HG03565 (cell line): ENCODE results near the gene HEXA.

Experiments used
- ATAC-seq: cut with Tn5 transposase; IDR thresholded peaks from one replicate; pipeline ENCODE4 v1.9.1; 2021; ENCODE audit warnings: mild to moderate bottlenecking, moderate library complexity; ENCODE audit not compliant: unreplicated experiment

Gene HEXA

DNA sequence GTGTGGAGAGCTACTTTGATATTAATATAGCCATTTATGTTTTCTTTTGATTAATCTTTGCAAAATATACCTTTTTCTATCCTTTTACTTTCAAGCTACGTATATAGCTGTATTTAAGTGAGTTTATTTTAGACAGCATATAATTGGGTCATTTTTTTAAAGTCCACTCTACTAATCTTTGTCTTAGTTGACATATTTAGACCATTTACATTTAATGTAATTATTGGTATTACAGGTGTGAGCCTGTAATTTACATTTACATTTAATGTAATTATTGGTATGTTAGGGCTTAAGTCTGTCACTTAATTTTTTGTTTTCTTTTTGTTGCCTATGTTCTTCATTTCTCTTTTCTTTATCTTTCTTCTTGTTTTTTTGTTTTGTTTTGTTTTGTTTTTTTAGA lies 52.1 kb downstream of the HEXA start:
- ATAC-seq: no peak

DNA sequence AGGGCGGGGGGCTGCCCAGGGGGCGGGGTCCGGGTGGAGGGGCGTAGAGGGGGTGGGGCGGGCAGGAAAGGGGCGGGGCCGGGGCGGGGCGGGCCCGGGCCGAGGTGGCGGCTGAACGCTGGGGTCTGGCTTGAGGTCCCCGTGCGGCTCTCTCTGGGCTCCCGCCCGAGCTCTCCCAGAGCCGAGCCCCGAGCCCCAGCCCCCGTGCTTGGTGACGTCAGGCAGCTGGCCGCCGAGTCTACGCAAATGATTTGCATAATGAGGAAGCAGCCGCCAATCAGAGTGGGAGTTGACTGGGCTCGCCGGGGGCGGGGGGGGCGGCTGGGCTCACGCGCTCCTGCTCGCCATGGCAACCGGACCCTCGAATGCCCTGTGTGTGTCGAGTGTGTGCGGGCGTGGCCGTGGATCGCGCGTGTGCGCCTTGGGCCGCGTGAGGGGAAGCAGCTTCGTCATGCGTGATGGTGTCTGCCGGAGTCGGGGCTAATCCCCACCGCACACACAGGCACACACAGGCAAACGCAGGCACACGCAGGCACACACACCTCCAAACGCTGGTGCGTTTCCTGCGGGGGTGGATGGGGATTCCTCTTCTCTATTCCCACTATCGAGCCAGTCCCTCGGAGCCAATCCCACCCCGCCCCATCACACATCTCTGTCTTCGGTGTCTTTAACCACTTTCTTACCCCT lies 55.7 kb downstream of the HEXA start, which contains the start of gene CELF6:
CELF6 (minus strand) TSS at position 173 of the 687 bp plus-strand sequence. CDS start 283 bp downstream, outside the sequence.
- ATAC-seq: peak; percentile 55

DNA sequence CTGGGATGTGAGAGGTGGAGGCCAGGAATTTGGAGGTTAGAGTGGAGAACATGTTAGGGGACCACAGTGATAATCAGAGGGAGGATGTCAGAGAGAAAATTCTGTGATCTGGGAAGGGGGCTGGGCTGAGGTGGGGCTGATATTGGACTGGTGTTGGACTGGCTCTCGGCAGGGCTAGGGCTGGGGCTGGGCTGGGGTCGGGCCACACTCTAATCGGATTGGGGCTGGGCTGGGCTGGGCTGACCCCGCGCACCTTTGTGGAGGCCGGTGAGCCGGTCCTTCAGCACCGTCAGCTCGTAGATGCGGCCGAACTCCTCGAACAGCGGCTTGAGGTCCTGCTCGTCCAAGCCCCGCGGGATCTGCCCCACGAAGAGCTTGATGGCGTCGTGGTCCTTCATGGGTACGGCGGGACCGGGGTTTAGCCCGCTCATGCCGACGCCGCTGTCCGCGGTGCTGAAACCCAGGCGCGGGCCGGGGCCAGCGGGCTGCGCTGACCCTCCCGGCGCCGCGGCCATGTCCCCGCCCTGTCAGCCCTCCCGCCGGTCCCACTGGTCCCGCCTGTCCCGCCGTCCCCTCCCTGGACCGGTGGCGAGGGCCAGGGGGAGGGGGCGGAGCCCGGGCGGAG lies 56.3 kb downstream of the HEXA start:
- no peak for ATAC-seq

DNA sequence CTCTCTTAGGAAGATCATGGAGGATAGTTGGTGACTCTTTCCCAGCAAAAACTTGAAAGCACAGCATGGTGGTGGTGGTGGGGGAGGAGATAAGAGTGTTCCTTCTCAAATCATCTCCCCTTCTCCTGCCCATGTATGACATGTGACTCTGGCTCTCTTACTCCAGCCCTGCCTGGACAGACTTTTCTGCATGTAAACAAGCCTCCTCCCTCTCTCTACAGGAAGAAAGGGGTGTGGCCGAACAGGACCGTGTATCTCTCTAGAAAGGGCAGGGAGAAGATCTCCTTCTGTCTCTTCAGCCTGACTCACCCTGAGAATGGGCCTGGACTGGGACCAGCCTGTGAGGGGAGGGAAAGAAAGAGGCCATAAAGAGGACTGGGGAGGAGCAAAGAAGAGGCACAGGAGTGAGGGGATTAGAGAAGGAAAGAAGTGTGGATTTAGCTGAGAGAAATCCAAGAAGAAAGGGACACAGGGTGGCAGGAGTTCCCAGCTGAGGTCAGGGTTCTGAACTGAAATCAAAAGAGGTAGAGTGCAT lies 57.3 kb downstream of the HEXA start:
- ATAC-seq: no peak

DNA sequence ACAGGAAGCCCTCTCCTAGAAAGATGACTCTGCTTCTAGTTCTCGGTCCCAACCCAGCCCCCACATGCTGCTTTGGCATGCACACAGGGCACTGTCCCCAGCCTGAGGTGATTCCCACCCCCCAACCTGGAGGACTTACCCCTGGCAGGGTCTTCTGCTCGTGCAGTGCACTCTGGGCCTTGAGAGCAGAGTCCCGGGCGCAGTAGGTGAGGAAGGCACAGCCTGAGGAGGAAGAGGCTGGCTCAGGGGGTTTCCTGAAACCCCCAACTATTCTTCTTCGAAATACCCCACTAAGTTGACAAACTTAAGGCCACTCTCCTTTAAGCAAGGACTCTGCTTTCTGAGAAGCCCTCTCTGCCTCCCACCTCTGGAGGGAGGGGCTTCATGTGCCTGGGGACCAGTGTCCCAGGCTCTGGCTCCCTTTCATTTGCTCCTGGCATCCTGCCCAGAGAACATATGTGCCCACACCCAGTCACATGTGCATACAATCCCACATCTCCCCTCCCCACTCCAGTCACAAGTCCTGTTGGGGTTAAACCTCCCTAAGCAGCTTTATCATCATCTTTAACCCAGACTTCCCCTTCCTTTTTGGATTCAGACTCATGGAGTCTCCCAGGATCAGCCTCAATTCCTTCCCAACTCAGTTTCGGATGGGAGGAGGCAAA lies 60.0 kb downstream of the HEXA start:
- ATAC-seq: no peak

DNA sequence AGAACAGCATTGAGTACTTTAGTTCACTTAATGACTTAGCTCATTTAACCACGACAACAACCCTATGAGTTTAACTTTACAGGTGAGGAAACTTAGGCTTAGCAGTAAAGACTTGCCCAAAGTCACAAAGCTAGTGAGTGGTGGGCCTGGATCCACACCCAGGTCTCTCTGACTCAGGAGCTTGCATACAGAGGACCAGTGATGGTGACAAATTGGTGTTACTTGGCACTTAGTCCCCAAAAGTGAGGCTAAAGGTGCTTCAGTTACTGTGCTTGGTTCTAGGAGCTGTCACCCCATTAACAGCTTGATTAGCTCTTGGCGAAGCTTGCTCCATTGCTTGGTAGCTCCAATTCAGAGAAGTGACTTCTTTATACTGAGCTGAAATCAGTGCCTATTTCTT lies 61.9 kb downstream of the HEXA start:
- ATAC-seq: no peak

DNA sequence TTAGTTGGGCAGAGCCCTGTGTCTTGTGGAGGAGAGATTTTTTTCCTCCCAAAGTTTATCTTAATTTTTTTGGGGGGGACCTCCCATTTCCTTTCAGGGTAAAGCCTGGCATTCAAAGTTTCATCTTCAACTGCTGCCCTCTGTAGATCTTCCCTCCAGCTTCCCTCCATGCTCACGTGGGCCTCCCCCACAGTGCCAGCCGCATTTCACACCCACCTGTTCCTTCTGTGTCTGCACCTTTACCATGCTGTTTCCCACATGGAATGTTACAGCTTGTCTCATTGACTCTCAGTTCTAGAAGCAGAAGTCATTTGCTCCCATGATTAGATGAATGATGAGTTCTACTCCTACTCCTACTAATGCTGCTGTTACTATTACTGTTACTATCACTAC lies 62.4 kb downstream of the HEXA start:
- no peak for ATAC-seq

DNA sequence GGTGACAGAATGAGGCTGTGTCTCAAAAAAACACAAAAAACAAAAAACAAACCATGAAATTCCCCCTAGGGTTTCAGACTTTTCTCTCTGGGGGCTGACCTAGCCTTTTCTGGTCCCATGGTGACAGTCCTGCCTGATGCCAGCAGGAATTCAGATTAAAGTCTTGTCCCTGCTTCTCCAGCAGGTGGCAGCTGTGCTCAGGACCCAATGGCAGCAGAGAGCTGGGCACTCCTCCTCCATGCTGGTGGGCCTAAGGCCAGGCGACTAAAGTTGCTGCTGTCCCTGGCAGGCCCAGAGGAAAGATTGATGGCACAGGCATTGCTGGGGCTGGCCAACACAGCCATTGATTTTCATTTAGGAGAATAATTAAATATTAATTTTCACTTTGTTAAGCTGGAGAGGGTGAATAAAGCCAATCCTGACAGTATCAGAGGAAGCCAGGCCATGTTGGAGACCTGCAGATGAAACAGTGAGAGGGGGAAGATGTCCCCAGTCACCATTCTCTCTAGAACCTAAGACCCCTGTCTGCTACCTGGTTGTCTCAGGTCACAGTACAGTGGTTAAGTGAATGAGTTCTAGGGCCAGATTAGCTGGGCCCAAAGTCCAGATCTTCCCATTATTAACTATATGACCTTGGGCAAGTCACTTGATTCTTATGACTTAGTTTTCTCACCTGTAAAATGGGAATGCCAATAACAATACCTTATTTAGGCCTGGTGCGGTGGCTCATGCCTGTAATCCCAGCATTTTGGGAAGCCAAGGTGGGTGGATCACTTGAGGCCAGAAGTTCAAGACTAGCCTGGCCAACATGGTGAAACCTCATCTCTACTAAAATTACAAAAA lies 63.0 kb downstream of the HEXA start:
- no peak for ATAC-seq

DNA sequence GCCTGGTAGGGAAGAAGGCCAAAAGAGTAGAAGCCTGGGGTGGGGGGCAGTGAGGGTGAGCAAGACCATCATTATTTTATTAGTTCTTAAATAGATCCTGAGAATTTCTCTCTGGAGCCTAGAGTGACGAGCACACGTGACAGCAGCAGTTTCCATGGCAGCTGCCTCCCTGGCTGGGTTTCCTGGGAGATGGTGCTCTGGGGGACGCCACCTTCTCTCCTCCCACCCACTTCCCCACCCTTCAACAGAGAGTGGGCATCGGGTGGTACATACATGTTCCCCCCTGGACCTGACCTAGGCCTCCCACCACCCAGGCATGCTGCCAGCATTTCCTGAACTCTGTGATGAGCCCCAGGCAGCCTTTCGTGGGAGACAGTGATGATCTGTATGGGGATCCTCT lies 68.8 kb downstream of the HEXA start:
- no peak for ATAC-seq

DNA sequence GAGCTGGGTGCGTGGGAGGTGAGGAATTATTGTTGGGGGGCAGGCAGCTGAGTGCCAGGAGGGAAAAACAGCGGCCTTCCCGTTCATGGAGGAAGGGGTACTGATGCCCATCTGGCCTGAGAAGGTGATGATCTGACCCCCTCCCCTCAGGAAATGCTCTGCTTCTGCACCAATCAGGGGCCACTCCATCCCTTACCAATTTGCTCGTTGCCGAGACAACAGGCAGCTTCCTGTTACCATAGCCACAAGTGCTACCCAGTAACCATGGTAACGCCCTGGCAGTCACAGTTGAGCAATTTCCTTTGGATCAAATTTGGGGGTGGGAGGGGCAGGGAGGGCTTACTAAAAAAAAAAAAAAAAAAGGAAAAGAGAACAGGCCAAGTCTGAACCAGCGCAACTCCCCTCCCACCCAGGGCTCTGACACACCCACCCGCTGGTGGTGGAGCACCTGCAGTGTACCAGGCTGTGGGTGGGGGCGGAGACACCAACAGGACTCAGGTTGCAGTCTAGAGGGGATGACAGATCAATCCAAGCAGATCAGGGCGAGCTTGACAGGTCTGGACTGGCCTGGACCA lies 69.5 kb downstream of the HEXA start:
- no peak for ATAC-seq

DNA sequence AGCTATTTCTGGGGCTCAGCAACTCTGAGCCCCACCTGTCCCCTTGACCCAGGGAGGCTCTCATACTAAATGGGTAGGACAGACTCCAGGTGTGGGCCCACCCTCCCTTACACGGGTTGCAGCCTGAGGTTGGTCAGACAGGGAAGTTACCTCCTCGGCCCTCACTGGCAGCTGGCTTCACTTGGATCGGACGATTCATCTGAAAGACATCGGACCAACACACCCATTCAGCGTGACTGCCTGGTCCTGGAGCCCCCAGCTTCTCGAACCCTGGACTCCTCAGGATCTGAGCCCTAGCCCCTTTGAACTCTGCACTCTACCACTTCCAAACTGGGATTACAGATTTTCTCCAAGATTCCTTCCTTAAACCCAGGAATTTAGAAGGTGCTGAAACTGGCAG lies 71.2 kb downstream of the HEXA start:
- no peak for ATAC-seq

DNA sequence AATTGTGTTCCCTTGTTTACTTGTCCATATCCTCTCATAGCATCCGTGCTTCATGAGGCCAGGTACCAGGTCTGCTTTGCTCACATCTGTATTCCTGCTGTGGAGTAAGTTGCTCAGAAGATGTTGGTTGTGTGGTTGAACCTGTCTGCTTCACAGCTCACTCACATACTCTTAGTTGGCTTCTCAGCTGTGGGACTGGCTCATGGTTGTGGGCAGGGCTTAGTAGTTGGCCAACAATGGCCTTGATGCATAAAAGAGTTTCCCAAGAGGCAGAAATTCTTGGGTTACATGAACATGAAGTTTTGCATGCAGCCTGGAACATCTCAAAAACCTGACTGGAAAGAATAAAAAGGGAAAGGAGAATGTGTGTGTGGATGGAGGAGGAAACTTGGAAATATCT lies 72.9 kb downstream of the HEXA start:
- no peak for ATAC-seq
